H9 (cell line): ENCODE measurements around the gene MICA. TPM values are rescaled to one million over a fixed set of nuclear protein-coding genes. Genes with fewer than 3 reads are reported as not detected.

Source experiments
- DNase-seq: peaks from one replicate; pipeline ENCODE4 v3.0.0-alpha.2; 2017
- H2AFZ ChIP-seq: one replicate; pipeline ENCODE4 v1.6.1; 2013; ENCODE audit warnings: mild to moderate bottlenecking, low read length, control low read depth, moderate library complexity
- H2AK5ac ChIP-seq: 2 replicates; pipeline ENCODE4 v1.6.1; 2013; ENCODE audit warnings: low read length, control low read depth, mixed read lengths; ENCODE audit not compliant: insufficient read length
- H2BK120ac ChIP-seq: one replicate; pipeline ENCODE4 v1.6.1; 2013; ENCODE audit warnings: low read depth, mild to moderate bottlenecking, low read length, control low read depth, inconsistent platforms; ENCODE audit not compliant: poor library complexity, severe bottlenecking
- H2BK12ac ChIP-seq: 2 replicates; pipeline ENCODE4 v1.6.1; 2013; ENCODE audit warnings: low read length, control low read depth, mixed read lengths, low read depth; ENCODE audit not compliant: insufficient read length
- H2BK15ac ChIP-seq: 2 replicates; pipeline ENCODE4 v1.6.1; 2013; ENCODE audit warnings: low read depth, low read length, control low read depth
- H2BK20ac ChIP-seq: one replicate; pipeline ENCODE4 v1.6.1; 2013; ENCODE audit warnings: low read depth, mild to moderate bottlenecking, low read length, control low read depth, inconsistent platforms; ENCODE audit not compliant: poor library complexity, severe bottlenecking
- H2BK5ac ChIP-seq: 2 replicates; pipeline ENCODE4 v1.6.1; 2013; ENCODE audit warnings: low read length, control low read depth, mixed read lengths; ENCODE audit not compliant: insufficient read length
- H3K14ac ChIP-seq: 2 replicates; pipeline ENCODE4 v1.6.1; 2013; ENCODE audit warnings: low read length, control low read depth; ENCODE audit not compliant: insufficient read depth
- H3K18ac ChIP-seq: 2 replicates; pipeline ENCODE4 v1.6.1; 2013; ENCODE audit warnings: low read depth, mild to moderate bottlenecking, mixed read lengths, low read length, control low read depth; ENCODE audit not compliant: insufficient read length
- H3K23ac ChIP-seq: 2 replicates; pipeline ENCODE4 v1.6.1; 2013; ENCODE audit warnings: low read length, control low read depth, mixed read lengths, low read depth; ENCODE audit not compliant: insufficient read length
- H3K23me2 ChIP-seq: 2 replicates; pipeline ENCODE4 v1.6.1; 2013; ENCODE audit warnings: low read depth, mild to moderate bottlenecking, mixed read lengths, low read length, control low read depth; ENCODE audit not compliant: insufficient read length, poor library complexity, severe bottlenecking
- H3K27ac ChIP-seq: 2 replicates; pipeline ENCODE4 v1.5.1; 2013; ENCODE audit warnings: low read length, control low read depth, mixed read lengths, low read depth; ENCODE audit not compliant: insufficient read length
- H3K27me3 ChIP-seq: 2 replicates; pipeline ENCODE4 v1.6.1; 2013; ENCODE audit warnings: low read length, control low read depth, inconsistent platforms; ENCODE audit not compliant: insufficient read depth
- H3K4ac ChIP-seq: 2 replicates; pipeline ENCODE4 v1.6.1; 2013; ENCODE audit warnings: low read depth, mild to moderate bottlenecking, control low read depth, inconsistent platforms, low read length, moderate library complexity
- H3K4me1 ChIP-seq: 2 replicates; pipeline ENCODE4 v1.6.1; 2013; ENCODE audit warnings: low read length, control low read depth, inconsistent platforms; ENCODE audit not compliant: insufficient read depth
- H3K4me2 ChIP-seq: 2 replicates; pipeline ENCODE4 v1.6.1; 2013; ENCODE audit warnings: low read length, control low read depth, mixed read lengths; ENCODE audit not compliant: insufficient read length, insufficient read depth
- H3K56ac ChIP-seq: 2 replicates; pipeline ENCODE4 v1.6.1; 2013; ENCODE audit warnings: low read depth, mild to moderate bottlenecking, mixed read lengths, low read length, control low read depth; ENCODE audit not compliant: insufficient read length
- H3K79me1 ChIP-seq: 2 replicates; pipeline ENCODE4 v1.6.1; 2013; ENCODE audit warnings: low read depth, mild to moderate bottlenecking, moderate library complexity, low read length, control low read depth, inconsistent platforms; ENCODE audit not compliant: insufficient read depth, poor library complexity, severe bottlenecking
- H3K79me2 ChIP-seq: 2 replicates; pipeline ENCODE4 v1.6.1; 2013; ENCODE audit warnings: low read length, control low read depth, inconsistent platforms; ENCODE audit not compliant: insufficient read depth
- H3K9ac ChIP-seq: 2 replicates; pipeline ENCODE4 v1.6.1; 2013; ENCODE audit warnings: low read length, control low read depth, mixed read lengths; ENCODE audit not compliant: insufficient read length; ENCODE audit errors: extremely low read depth
- H3K9me3 ChIP-seq: one replicate; pipeline ENCODE4 v1.6.1; 2013; ENCODE audit warnings: low read depth, low read length, inconsistent platforms; ENCODE audit not compliant: control insufficient read depth
- H3T11ph ChIP-seq: one replicate; pipeline ENCODE4 v1.6.1; 2013; ENCODE audit warnings: mild to moderate bottlenecking, low read length, control low read depth, inconsistent platforms
- H4K20me1 ChIP-seq: one replicate; pipeline ENCODE4 v1.6.1; 2013; ENCODE audit not compliant: control insufficient read depth, insufficient read length, insufficient read depth
- H4K5ac ChIP-seq: 2 replicates; pipeline ENCODE4 v1.6.1; 2013; ENCODE audit warnings: low read depth, mild to moderate bottlenecking, mixed read lengths, low read length, control low read depth; ENCODE audit not compliant: insufficient read length
- H4K8ac ChIP-seq: replicated peaks from 2 replicates; pipeline ENCODE4 v1.6.1; 2013; ENCODE audit warnings: low read length, control low read depth, mixed read lengths, low read depth; ENCODE audit not compliant: insufficient read length
- H4K91ac ChIP-seq: 2 replicates; pipeline ENCODE4 v1.6.1; 2013; ENCODE audit warnings: low read depth, mild to moderate bottlenecking, moderate library complexity, mixed read lengths, low read length, control low read depth; ENCODE audit not compliant: insufficient read length
- H3K27ac Mint-ChIP-seq, 3 experiments: 2 replicates in 2 of 3; 3 replicates in 1 of 3; pipeline ENCODE4 v1.8.0; 2020 to 2021; ENCODE audit warnings: mixed read lengths in 3 of 3, mild to moderate bottlenecking in 1 of 3, moderate library complexity in 1 of 3
- H3K27me3 Mint-ChIP-seq: 2 replicates; pipeline ENCODE4 v1.8.0; 2021; ENCODE audit warnings: low read depth, mild to moderate bottlenecking, moderate library complexity, mixed read lengths
- H3K36me3 Mint-ChIP-seq, 3 experiments: 2 replicates in 2 of 3; 3 replicates in 1 of 3; pipeline ENCODE4 v1.8.0; 2020 to 2021; ENCODE audit warnings: low read depth in 3 of 3, mixed read lengths in 3 of 3; ENCODE audit not compliant: insufficient read depth in 1 of 3
- H3K4me1 Mint-ChIP-seq, 2 experiments: 2 replicates each; pipeline ENCODE4 v1.8.0; 2020; ENCODE audit warnings: mixed read lengths in 2 of 2
- H3K4me3 Mint-ChIP-seq, 2 experiments: 2 replicates in 1 of 2; 3 replicates in 1 of 2; pipeline ENCODE4 v1.8.0; 2020 to 2021; ENCODE audit warnings: mild to moderate bottlenecking in 2 of 2, mixed read lengths in 2 of 2, moderate library complexity in 1 of 2
- H3K9me3 Mint-ChIP-seq, 2 experiments: 2 replicates in 1 of 2; 3 replicates in 1 of 2; pipeline ENCODE4 v1.8.0; 2020; ENCODE audit warnings: mild to moderate bottlenecking in 2 of 2, mixed read lengths in 2 of 2, moderate library complexity in 1 of 2
- CTCF ChIP-seq: fragments of 200-600 bp; sonication (generic); conservative IDR thresholded peaks from 3 replicates; pipeline ENCODE4 v1.8.0; 2021; ENCODE audit warnings: antibody characterized with exemption, mild to moderate bottlenecking
- WGBS: extraction: QIAGEN DNeasy Blood & Tissue Kit; methylation state at CpG from one replicate; pipeline ENCODE4 v1.1.7; 2013; ENCODE audit warnings: missing lambda C conversion rate, low lambda C conversion rate, mixed read lengths; ENCODE audit not compliant: insufficient read length; ENCODE audit errors: extremely low coverage; 5-methylcytosine and 5-hydroxymethylcytosine counted together
- total RNA-seq: library from RNA; stranded (reverse); gene quantifications from 2 replicates; pipeline ENCODE4 v1.2.1, GENCODE V29; 2021

Gene MICA
- total RNA-seq, 1 experiment from 2014 or later, result 8.5 TPM

- H3K27ac ChIP-seq, result no peak overlapping the region
- no peaks in the 10 kb centered on the region for H3K27me3 ChIP-seq
- no peak overlapping the region for H4K5ac ChIP-seq
- Mint-ChIP-seq H3K27ac (peak overlapping the region in 1 of 3 experiments; percentile 48; a peak in 2 of 7 replicates), H3K4me1 (peaks cover 12 to 19% of the 10 kb centered on the region in 2 experiments), H3K27me3 (peaks cover 18% of the 10 kb centered on the region), H3K36me3 (peaks cover 0 to 3% (median 0%) of the 10 kb centered on the region in 3 experiments; a peak in 1 of 7 replicates), H3K9me3 (no peaks in the 10 kb centered on the region), H3K4me3 (peak overlapping the region; percentile 36 to 77; a peak in 3 of 5 replicates)
- H3K79me2 ChIP-seq, result no peaks in the 10 kb centered on the region
- no peak overlapping the region for H2AK5ac ChIP-seq
- no peak overlapping the region; the same call in 1 of the 2 replicates for H2BK15ac ChIP-seq
- no peak overlapping the region for H3K4ac ChIP-seq
- no peaks in the 10 kb centered on the region for H4K20me1 ChIP-seq
- H2BK20ac ChIP-seq, result no peak overlapping the region
- H3K4me2 ChIP-seq, result peak overlapping the region; percentile 46
- H4K91ac ChIP-seq, result no peak overlapping the region
- no peak for TF ChIP-seq CTCF
- H3K14ac ChIP-seq, result peak overlapping the region; percentile 31; the same call in 1 of the 2 replicates
- H3K56ac ChIP-seq, result no peak overlapping the region
- no peaks in the 10 kb centered on the region for H3K9me3 ChIP-seq
- no CpG with 5 or more reads among the region's 11 CpGs for WGBS
- no peak for DNase-seq
- H2AFZ ChIP-seq, result peak overlapping the region; percentile 97
- H3K4me1 ChIP-seq, result peaks cover 6% of the 10 kb centered on the region; the same call in 1 of the 2 replicates
- H3K18ac ChIP-seq, result peak overlapping the region; percentile 79
- no peak overlapping the region for H3K23ac ChIP-seq
- no peaks in the 10 kb centered on the region for H3K79me1 ChIP-seq
- no peak overlapping the region for H2BK120ac ChIP-seq
- H2BK5ac ChIP-seq, result no peak overlapping the region
- H3T11ph ChIP-seq, result peak overlapping the region; percentile 22
- no peak overlapping the region for H2BK12ac ChIP-seq
- no peaks in the 10 kb centered on the region for H3K23me2 ChIP-seq
- no peak overlapping the region for H3K9ac ChIP-seq
- H4K8ac ChIP-seq, result no peak overlapping the region
Observed at GRCh38 chr6:31462026-31462963, 58.9 kb downstream of the MICA start.
